H1 (cell line): Measurements from ENCODE around the gene HDHD3. TPM values are rescaled to one million over a fixed set of nuclear protein-coding genes. Genes with fewer than 3 reads are reported as not detected.

Source experiments
- CTCF ChIA-PET: fragments of 300-600 bp; sonication (Branson Sonifier 250); formaldehyde crosslinking; loops from one replicate; lab custom pipeline; 2021; ENCODE audit not compliant: partially characterized antibody; lab: Charles Lee
- POLR2A ChIA-PET: fragments of 300-600 bp; sonication (Branson Sonifier 250); formaldehyde crosslinking; loops from one replicate; lab custom pipeline; 2021; ENCODE audit warnings: inconsistent platforms; ENCODE audit not compliant: partially characterized antibody; lab: Charles Lee
- DNase-seq, 2 experiments: peaks; one replicate each; pipeline versions ENCODE4 v3.0.0 to v3.0.0-alpha.2; 2010 to 2022; ENCODE audit warnings: low spot score in 2 of 2, low read depth in 1 of 2, mixed read lengths in 1 of 2
- FAIRE-seq: peaks from 2 replicates; lab custom pipeline; 2011; peaks lifted over from hg19 to GRCh38; lab: Jason Lieb, UNC
- H2AFZ ChIP-seq: 2 replicates; pipeline ENCODE4 v1.8.1; 2012; ENCODE audit warnings: low read length, inconsistent platforms
- H2AK5ac ChIP-seq: 2 replicates; pipeline ENCODE4 v1.6.1; 2013; ENCODE audit warnings: low read depth, low read length
- H2BK120ac ChIP-seq: replicated peaks from 2 replicates; pipeline ENCODE3; 2013; ENCODE audit warnings: low read depth, low read length, inconsistent platforms
- H2BK12ac ChIP-seq: 2 replicates; pipeline ENCODE4 v1.6.1; 2013; ENCODE audit warnings: low read depth, low read length
- H2BK15ac ChIP-seq: 2 replicates; pipeline ENCODE4 v1.6.1; 2013; ENCODE audit warnings: low read length
- H2BK20ac ChIP-seq: 2 replicates; pipeline ENCODE4 v1.6.1; 2013; ENCODE audit warnings: low read length
- H2BK5ac ChIP-seq: 2 replicates; pipeline ENCODE4 v1.6.1; 2013; ENCODE audit warnings: low read depth, low read length
- H3K14ac ChIP-seq: 2 replicates; pipeline ENCODE4 v1.6.1; 2013; ENCODE audit warnings: inconsistent platforms; ENCODE audit not compliant: insufficient read length
- H3K18ac ChIP-seq: 2 replicates; pipeline ENCODE4 v1.6.1; 2013; ENCODE audit warnings: low read length; ENCODE audit errors: extremely low read depth
- H3K23ac ChIP-seq: 2 replicates; pipeline ENCODE4 v1.6.1; 2013; ENCODE audit warnings: inconsistent platforms; ENCODE audit not compliant: insufficient read length
- H3K23me2 ChIP-seq: 2 replicates; pipeline ENCODE4 v1.6.1; 2013; ENCODE audit warnings: low read depth, low read length
- H3K27ac ChIP-seq: 2 replicates; pipeline ENCODE4 v1.6.1; 2011; ENCODE audit warnings: low read depth, low read length, inconsistent platforms
- H3K27me3 ChIP-seq, 4 experiments: replicated peaks in 1 of 4; 1 replicate in 1 of 4; 2 replicates in 3 of 4; pipeline versions ENCODE4 v1.6.1 to v1.8.1; 2011 to 2013; ENCODE audit warnings: low read length in 3 of 4, mild to moderate bottlenecking in 3 of 4, inconsistent platforms in 2 of 4, mixed read lengths in 2 of 4, moderate library complexity in 1 of 4; ENCODE audit not compliant: control insufficient read depth in 3 of 4, insufficient read depth in 3 of 4; ENCODE audit errors: extremely low read depth in 1 of 4
- H3K36me3 ChIP-seq, 4 experiments: 2 replicates each; pipeline versions ENCODE4 v1.6.1 to v1.8.1; 2011 to 2013; ENCODE audit warnings: mild to moderate bottlenecking in 4 of 4, low read length in 3 of 4, moderate library complexity in 2 of 4, control low read depth in 1 of 4, inconsistent platforms in 1 of 4; ENCODE audit not compliant: insufficient read depth in 4 of 4, control insufficient read depth in 2 of 4
- H3K4ac ChIP-seq: replicated peaks from 2 replicates; pipeline ENCODE3; 2013; ENCODE audit warnings: low read length, low read depth, mixed read lengths, inconsistent platforms; ENCODE audit not compliant: insufficient read length
- H3K4me1 ChIP-seq, 4 experiments: replicated peaks in 1 of 4; 1 replicate in 1 of 4; 2 replicates in 3 of 4; pipeline versions ENCODE4 v1.6.1 to v1.8.1; 2011 to 2013; ENCODE audit warnings: low read length in 3 of 4, inconsistent platforms in 2 of 4, mixed read lengths in 1 of 4; ENCODE audit not compliant: insufficient read depth in 4 of 4, control insufficient read depth in 3 of 4
- H3K4me2 ChIP-seq, 2 experiments: 2 replicates each; pipeline versions ENCODE4 v1.6.1 to v1.8.1; 2011 to 2013; ENCODE audit warnings: low read depth in 2 of 2, low read length in 2 of 2, control low read depth in 1 of 2, inconsistent platforms in 1 of 2, mild to moderate bottlenecking in 1 of 2; ENCODE audit not compliant: insufficient read depth in 1 of 2
- H3K4me3 ChIP-seq, 4 experiments: fragments of 200-600, 300-600 bp in 1 of 4; sonication (generic), shearing (Covaris generic), sonication (Bioruptor Twin) in 1 of 4; 2 replicates each; pipeline versions ENCODE4 v1.5.1 to v1.8.1; 2011 to 2016; ENCODE audit warnings: low read length in 4 of 4, low read depth in 3 of 4, control low read depth in 2 of 4, inconsistent platforms in 2 of 4, mild to moderate bottlenecking in 2 of 4, mixed read lengths in 1 of 4, moderate library complexity in 1 of 4; ENCODE audit not compliant: insufficient read depth in 2 of 4; ENCODE audit errors: extremely low read depth in 1 of 4
- H3K56ac ChIP-seq: replicated peaks from 2 replicates; pipeline ENCODE3; 2013; ENCODE audit warnings: low read depth, mild to moderate bottlenecking, mixed read lengths, low read length, inconsistent platforms; ENCODE audit not compliant: insufficient read length
- H3K79me1 ChIP-seq: 2 replicates; pipeline ENCODE4 v1.6.1; 2013; ENCODE audit warnings: low read depth, low read length, control low read depth
- H3K79me2 ChIP-seq, 2 experiments: 2 replicates each; pipeline versions ENCODE4 v1.6.1 to v1.8.1; 2012 to 2013; ENCODE audit warnings: low read length in 2 of 2, mild to moderate bottlenecking in 2 of 2, inconsistent platforms in 1 of 2; ENCODE audit not compliant: insufficient read depth in 2 of 2, control insufficient read depth in 1 of 2
- H3K9ac ChIP-seq, 4 experiments: replicated peaks in 1 of 4; 1 replicate in 1 of 4; 2 replicates in 3 of 4; pipeline versions ENCODE4 v1.6.1 to v1.8.1; 2011 to 2013; ENCODE audit warnings: low read depth in 3 of 4, low read length in 3 of 4, control low read depth in 2 of 4, mild to moderate bottlenecking in 2 of 4, moderate library complexity in 2 of 4, inconsistent platforms in 1 of 4; ENCODE audit errors: extremely low read depth in 1 of 4
- H3K9me3 ChIP-seq, 2 experiments: 2 replicates each; pipeline versions ENCODE4 v1.6.1 to v1.8.1; 2012 to 2013; ENCODE audit warnings: mild to moderate bottlenecking in 2 of 2, moderate library complexity in 2 of 2, control low read depth in 1 of 2, inconsistent platforms in 1 of 2, low read depth in 1 of 2, low read length in 1 of 2, mixed read lengths in 1 of 2; ENCODE audit not compliant: insufficient read depth in 2 of 2
- H4K20me1 ChIP-seq, 2 experiments: replicated peaks in 1 of 2; 2 replicates each; pipeline versions ENCODE3 to v1.8.1; 2011 to 2013; ENCODE audit warnings: inconsistent platforms in 2 of 2, low read length in 2 of 2, mild to moderate bottlenecking in 1 of 2; ENCODE audit not compliant: insufficient read depth in 2 of 2, control insufficient read depth in 1 of 2
- H4K5ac ChIP-seq: 2 replicates; pipeline ENCODE4 v1.6.1; 2013; ENCODE audit warnings: low read length, low read depth, mixed read lengths, inconsistent platforms; ENCODE audit not compliant: insufficient read length
- H4K8ac ChIP-seq: 2 replicates; pipeline ENCODE4 v1.8.0; 2013; ENCODE audit warnings: mild to moderate bottlenecking, moderate library complexity, low read length, inconsistent platforms; ENCODE audit not compliant: insufficient read depth; ENCODE audit errors: extremely low read depth
- H4K91ac ChIP-seq: replicated peaks from 2 replicates; pipeline ENCODE3; 2013; ENCODE audit warnings: low read length, mixed read lengths, inconsistent platforms; ENCODE audit not compliant: insufficient read length
- CREB1 ChIP-seq: IDR thresholded peaks from 2 replicates; pipeline ENCODE4 v1.6.1; 2012; ENCODE audit warnings: inconsistent platforms
- EP300 ChIP-seq, 2 experiments: IDR thresholded peaks; 1 replicate in 1 of 2; 2 replicates in 1 of 2; pipeline ENCODE4 v1.6.1; 2011 to 2012; ENCODE audit warnings: low read depth in 2 of 2, low read length in 2 of 2, mild to moderate bottlenecking in 2 of 2, borderline replicate concordance in 1 of 2, inconsistent platforms in 1 of 2, moderate library complexity in 1 of 2
- GTF2F1 ChIP-seq: IDR thresholded peaks from 2 replicates; pipeline ENCODE4 v1.6.1; 2012; ENCODE audit warnings: low read depth, low read length, improper control_type of control experiment, borderline replicate concordance
- KDM1A ChIP-seq: fragments of 200-600, 300-600 bp; sonication (generic); IDR thresholded peaks from 2 replicates; pipeline ENCODE4 v1.7.1; 2016; ENCODE audit warnings: mild to moderate bottlenecking, low read length, borderline replicate concordance
- KDM4A ChIP-seq: IDR thresholded peaks from one replicate; pipeline ENCODE4 v1.7.1; 2012; ENCODE audit warnings: low read depth, mild to moderate bottlenecking, moderate library complexity, low read length, inconsistent platforms; ENCODE audit not compliant: severe bottlenecking
- NANOG ChIP-seq: IDR thresholded peaks from 2 replicates; pipeline ENCODE4 v1.6.1; 2011; ENCODE audit warnings: low read length, low read depth, mild to moderate bottlenecking, inconsistent platforms; ENCODE audit not compliant: insufficient read depth, poor library complexity, severe bottlenecking
- RAD21 ChIP-seq, 2 experiments: IDR thresholded peaks in 1 of 2; conservative IDR thresholded peaks in 1 of 2; 2 replicates each; pipeline ENCODE4 v1.6.1; 2011; ENCODE audit warnings: low read depth in 2 of 2, low read length in 2 of 2, improper control_type of control experiment in 1 of 2, inconsistent platforms in 1 of 2, mild to moderate bottlenecking in 1 of 2, moderate library complexity in 1 of 2
- SIN3A ChIP-seq, 2 experiments: IDR thresholded peaks in 1 of 2; conservative IDR thresholded peaks in 1 of 2; 2 replicates each; pipeline ENCODE4 v1.6.1; 2011 to 2012; ENCODE audit warnings: low read length in 2 of 2, improper control_type of control experiment in 1 of 2, low read depth in 1 of 2, mild to moderate bottlenecking in 1 of 2
- SRF ChIP-seq: IDR thresholded peaks from 2 replicates; pipeline ENCODE4 v1.6.1; 2011; ENCODE audit warnings: mild to moderate bottlenecking, low read depth, low read length, moderate library complexity
- YY1 ChIP-seq: IDR thresholded peaks from 2 replicates; pipeline ENCODE4 v1.6.1; 2011; ENCODE audit warnings: low read depth, mild to moderate bottlenecking, low read length
- WGBS, 2 experiments: shearing (Covaris generic) in 1 of 2; methylation state at CpG; one replicate each; pipeline versions ENCODE4 v1.1.6 to v1.1.7; 2013 to 2015; ENCODE audit warnings: low lambda C conversion rate in 2 of 2, mixed read lengths in 2 of 2, inconsistent platforms in 1 of 2, low coverage in 1 of 2, missing lambda C conversion rate in 1 of 2; ENCODE audit not compliant: insufficient replicate concordance in 2 of 2, insufficient coverage in 1 of 2, insufficient read length in 1 of 2; ENCODE audit errors: extremely low coverage in 1 of 2, missing lambda C conversion rate in 1 of 2; 5-methylcytosine and 5-hydroxymethylcytosine counted together
- polyA plus RNA-seq, 7 experiments: library from polyadenylated mRNA; depleted of rRNA in 3 of 7; stranded (reverse) in 5 of 7; unstranded in 2 of 7; fragments of >200 nt in 5 of 7; fragments of 200-250 nt in 2 of 7; gene quantifications; 1 replicate in 5 of 7; 2 replicates in 1 of 7; 4 replicates in 1 of 7; pipeline versions ENCODE4 v1.2.1 to v1.2.3, GENCODE V29; 2011 to 2013; ENCODE audit warnings: missing spikeins in 2 of 7, mixed read lengths in 2 of 7
- total RNA-seq: library from RNA; stranded (reverse); fragmentation: NEBNext Ultra II Directional; extraction: Animal tissue kit (Norgen Biotek cat#: 25700); gene quantifications from 2 replicates; pipeline ENCODE4 v1.2.1, GENCODE V29; 2021

HDHD3 gene
- total and polyA plus RNA-seq, 2 of the 8 experiments (the other 6 are each of a cell fraction or from before 2014, with no cell fraction given) = 12.1 to 25.3 TPM

- H3K4me3 ChIP-seq = peak within 1 kb of the TSS; percentile 70 to 95 (median 90)
- no peak within 1 kb of the TSS for H2BK15ac ChIP-seq
- H3K14ac ChIP-seq = no peak within 1 kb of the TSS
- H3K79me2 ChIP-seq = no peaks in the 10 kb centered on the region
- peak within 1 kb of the TSS; percentile 88 for H2AFZ ChIP-seq
- peaks cover 0 to 2% (median 0%) of the 10 kb centered on the region in 4 experiments; a peak in 2 of 7 replicates for H3K4me1 ChIP-seq
- peak within 1 kb of the TSS; percentile 57 to 66 for H3K4me2 ChIP-seq
- no peaks in the 10 kb centered on the region for H4K20me1 ChIP-seq
- H3K4ac ChIP-seq = no peak within 1 kb of the TSS
- H3K27ac ChIP-seq = no peak within 1 kb of the TSS
- H3K23ac ChIP-seq = no peak within 1 kb of the TSS
- H3K23me2 ChIP-seq = no peaks in the 10 kb centered on the region
- no peak within 1 kb of the TSS for H2BK120ac ChIP-seq
- 3% methylated on average over 31 of the region's 50 CpGs; no CpG with 5 or more reads in 1 of the 2 experiments for WGBS, 2 experiments
- CTCF ChIA-PET = interaction anchor here (0.5 to 9.0 kb wide), 19 partner anchors 9 to 456 kb away, joined by 3 to 61 read pairs (median 4); partner anchors contain the start of genes C9orf43, CDC26, POLE3 and PRPF4
- no peak within 1 kb of the TSS for H2BK5ac ChIP-seq
- no peak within 1 kb of the TSS for H3K18ac ChIP-seq
- H3K36me3 ChIP-seq = no peaks in the 10 kb centered on the region
- DNase-seq = peak; percentile 93 to 100
- no peak within 1 kb of the TSS for H3K56ac ChIP-seq
- FAIRE-seq = no peak
- H3K27me3 ChIP-seq = no peaks in the 10 kb centered on the region
- no peak within 1 kb of the TSS for H2BK12ac ChIP-seq
- H3K9ac ChIP-seq = peak within 1 kb of the TSS in 3 of 4 experiments; percentile 13 to 58 (median 19); a peak in 3 of 7 replicates
- no peaks in the 10 kb centered on the region; the same call in 1 of the 2 replicates for H3K79me1 ChIP-seq
- POLR2A ChIA-PET = interaction anchor here (0.7 to 6.3 kb wide), 4 partner anchors 9 to 139 kb away, joined by 3 to 43 read pairs (median 4); partner anchors contain the start of genes C9orf43, HDHD3 and POLE3
- peak within 1 kb of the TSS; percentile 63; the same call in 1 of the 2 replicates for H4K8ac ChIP-seq
- H4K91ac ChIP-seq = no peak within 1 kb of the TSS
- no peak within 1 kb of the TSS for H4K5ac ChIP-seq
- H3K9me3 ChIP-seq = no peaks in the 10 kb centered on the region
- no peak within 1 kb of the TSS for H2BK20ac ChIP-seq
- no peak within 1 kb of the TSS for H2AK5ac ChIP-seq
- TF ChIP-seq SRF (0 out of 2 replicates have a peak, but pooled peaks have one; percentile 10), YY1 (peak; percentile 44; the same call in 1 of the 2 replicates), CREB1 (peak; percentile 73), SIN3A (conservative IDR thresholded peaks at IDR 0.05 in 1 of 2, IDR thresholded peaks at IDR 0.05 in 1 of 2; ENCODE audit: low read depth in 1 of 2, low read length in 2 of 2) (peak in 1 of 2 experiments; percentile 86; a peak in 2 of 4 replicates), EP300 (IDR thresholded peaks at IDR 0.05; ENCODE audit: borderline replicate concordance in 1 of 2, low read depth in 2 of 2, low read length in 2 of 2) (peak in 1 of 2 experiments; percentile 64; a peak in 1 of 3 replicates), NANOG (peak; percentile 20), RAD21 (IDR thresholded peaks at IDR 0.05 in 1 of 2, conservative IDR thresholded peaks at IDR 0.05 in 1 of 2; ENCODE audit: low read depth in 2 of 2, low read length in 2 of 2) (peak; percentile 70 to 79), GTF2F1 (no peak), KDM4A (peak; percentile 62), KDM1A (peak; percentile 65; the same call in 1 of the 2 replicates)
These were observed 24.4 kb upstream of the HDHD3 start, which contains the start of gene ALAD for GRCh38 chr9:113401027-113401792. Gene ALAD, minus strand, starts transcription at chr9:113401284. Its CDS starts 7,725 bp downstream, at chr9:113393559.
